ENCODE data around the gene JAZF1.

- TF ChIP-seq CTCF (conservative IDR thresholded peaks at IDR 0.05; ENCODE audit: low read depth, low read length) (no peak), EZH2 (IDR thresholded peaks at IDR 0.05; ENCODE audit: borderline replicate concordance, low read depth, low read length, poor library complexity, severe bottlenecking) (no peak)
Measured at GRCh38 chr7:28026237-28026636, 154.4 kb downstream of the JAZF1 start.
